Stimulated activated CD4-positive, alpha-beta T cell treated with anti-CD3 and anti-CD28 coated beads, TNF-alpha, amount 100 ng/mL, for 1 hour (primary cell): Measurements from ENCODE around the gene FOXB1.

Experiments
- DNase-seq, 3 donors: peaks; one replicate each; pipeline ENCODE4 v3.0.0-alpha.2; 2020; ENCODE audit warnings: low read depth in 3 of 3, low spot score in 1 of 3

FOXB1 gene

DNA sequence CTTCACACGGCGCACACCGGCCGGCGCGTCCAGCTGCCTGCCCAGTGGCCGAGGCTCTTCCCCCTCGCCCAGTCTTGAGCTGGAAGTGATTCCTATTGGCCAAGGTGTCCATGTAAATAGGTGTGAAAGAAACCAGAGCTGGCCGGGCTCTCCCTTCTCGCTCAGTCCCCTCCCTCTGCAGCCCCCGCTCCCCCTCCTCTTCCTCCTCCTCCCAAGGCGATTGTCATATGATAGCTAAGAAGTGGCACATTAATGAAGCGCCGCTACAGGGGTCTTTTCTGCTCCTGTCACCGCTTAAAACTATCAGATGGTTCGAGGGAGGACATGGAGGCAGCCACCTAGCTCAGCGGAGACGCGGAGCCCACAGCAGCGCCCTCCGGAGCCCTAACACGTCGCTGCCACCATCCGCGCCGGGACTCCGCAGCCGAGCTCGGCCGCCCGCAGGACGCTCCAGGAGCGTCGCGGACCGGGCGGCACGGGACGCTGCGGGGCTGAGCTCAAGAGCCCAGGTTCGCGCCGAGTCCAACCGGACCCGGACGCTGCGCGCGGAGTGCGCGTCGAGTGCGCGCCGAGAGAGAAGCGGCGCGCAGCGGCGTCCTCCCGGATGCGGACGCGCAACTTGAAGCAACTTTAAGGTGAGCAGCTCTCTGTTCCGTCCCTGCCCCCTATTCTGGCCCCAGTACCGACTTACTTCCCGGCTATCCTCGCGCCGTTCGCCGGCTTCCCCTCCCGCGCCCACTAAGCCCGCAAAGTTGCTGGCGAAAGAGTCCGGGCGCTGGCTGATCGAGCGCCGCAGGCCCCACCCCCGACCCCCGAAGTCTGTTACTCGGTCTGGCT lies at the start of gene FOXB1:
Gene FOXB1, plus strand, starts transcription at position 303 of the 837 bp plus-strand sequence. CDS start 653 bp downstream, outside the sequence.
- DNase-seq, result no peak

DNA sequence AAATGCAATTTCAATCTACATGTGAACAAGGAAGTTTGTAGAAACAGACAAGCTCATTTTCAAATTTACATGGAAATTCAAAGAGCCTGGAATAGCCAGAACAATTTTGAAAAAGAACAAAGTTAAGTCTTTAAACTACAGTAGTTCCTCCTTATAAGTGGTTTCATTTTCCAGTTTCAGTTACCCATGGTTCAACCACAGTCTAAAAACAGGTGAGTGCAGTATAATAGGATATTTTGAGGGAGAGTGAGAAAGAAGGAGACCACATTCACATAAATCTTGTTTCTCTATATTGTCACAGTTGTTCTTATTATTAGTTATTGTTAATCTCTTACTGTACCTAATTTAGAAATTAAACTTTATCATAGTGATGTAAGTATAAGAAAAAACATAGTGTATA lies 45.8 kb upstream of the FOXB1 start:
- DNase-seq, result no peak

DNA sequence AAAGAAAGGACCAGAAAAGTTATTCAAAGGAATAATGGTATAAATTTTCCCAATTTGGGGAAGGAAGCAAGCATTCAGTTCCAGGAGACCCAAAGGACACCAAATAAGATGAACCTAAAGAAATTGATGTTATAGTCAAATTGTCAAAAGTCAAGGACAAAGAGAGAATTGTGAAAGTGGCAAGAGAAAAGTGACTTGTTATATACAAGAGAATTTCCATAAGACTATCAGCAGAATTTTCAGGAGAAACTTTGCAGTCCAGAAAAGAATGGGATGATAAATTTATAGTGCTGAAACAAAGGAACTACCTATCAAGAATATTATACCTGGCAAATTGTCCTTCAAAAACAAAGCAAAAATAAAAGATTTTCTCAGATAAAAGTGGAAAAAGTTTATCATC lies 43.8 kb upstream of the FOXB1 start:
- DNase-seq, result no peak

DNA sequence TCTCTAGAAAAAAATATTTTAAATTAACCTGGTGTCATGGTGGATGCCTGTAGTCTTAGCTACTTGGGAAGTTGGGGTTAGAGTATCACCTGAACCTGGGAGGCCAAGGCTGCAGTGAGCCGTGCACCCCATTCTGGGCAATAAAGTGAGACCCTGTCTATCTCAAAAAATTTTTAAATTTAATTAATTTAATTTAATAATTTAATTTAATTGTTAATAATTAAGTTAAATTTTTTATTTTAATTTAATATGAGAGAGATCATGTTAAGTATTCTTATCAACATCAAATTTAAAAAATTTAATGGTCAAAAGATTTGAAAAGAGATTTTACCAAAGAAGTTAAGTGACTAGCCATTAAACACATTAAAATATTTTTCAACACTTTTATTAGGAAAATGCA lies 40.8 kb upstream of the FOXB1 start:
- DNase-seq, result no peak

DNA sequence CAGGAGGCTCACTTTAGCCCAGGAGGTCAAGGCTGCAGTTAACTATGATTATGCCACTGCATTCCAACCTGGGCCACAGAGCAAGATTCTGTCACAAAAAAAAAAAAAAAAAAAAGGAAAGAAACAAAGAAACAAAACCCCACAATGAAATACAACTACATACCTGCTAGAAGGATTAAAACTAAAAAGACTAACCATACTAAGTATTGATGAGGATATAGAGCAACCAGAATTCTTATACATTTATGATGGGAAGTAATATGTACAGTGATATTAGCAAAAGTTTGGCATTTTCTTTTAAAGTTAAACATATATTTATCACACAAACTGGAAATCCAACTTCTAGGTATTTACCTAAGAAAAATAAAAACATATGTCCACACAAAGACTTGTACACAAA lies 40.2 kb upstream of the FOXB1 start:
- no peak for DNase-seq

DNA sequence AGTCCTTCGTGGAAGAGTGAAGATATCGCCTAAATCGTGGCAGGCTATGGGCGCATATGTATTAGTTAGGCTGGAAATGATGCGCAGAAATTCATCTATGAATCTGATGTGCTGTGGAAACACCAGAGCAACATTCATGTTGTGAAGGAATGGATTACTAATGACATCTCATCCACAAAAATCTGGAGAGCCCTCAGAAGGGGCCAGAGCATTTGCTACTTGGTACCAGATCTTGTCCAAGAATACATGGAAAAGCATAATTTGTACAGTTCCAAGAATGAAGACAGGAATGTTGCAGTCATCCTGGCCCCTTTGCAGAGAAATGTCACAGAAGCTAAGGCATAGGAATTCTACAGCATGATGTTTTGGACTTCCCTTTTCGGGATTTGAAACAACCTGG lies 38.4 kb upstream of the FOXB1 start:
- DNase-seq, result no peak

DNA sequence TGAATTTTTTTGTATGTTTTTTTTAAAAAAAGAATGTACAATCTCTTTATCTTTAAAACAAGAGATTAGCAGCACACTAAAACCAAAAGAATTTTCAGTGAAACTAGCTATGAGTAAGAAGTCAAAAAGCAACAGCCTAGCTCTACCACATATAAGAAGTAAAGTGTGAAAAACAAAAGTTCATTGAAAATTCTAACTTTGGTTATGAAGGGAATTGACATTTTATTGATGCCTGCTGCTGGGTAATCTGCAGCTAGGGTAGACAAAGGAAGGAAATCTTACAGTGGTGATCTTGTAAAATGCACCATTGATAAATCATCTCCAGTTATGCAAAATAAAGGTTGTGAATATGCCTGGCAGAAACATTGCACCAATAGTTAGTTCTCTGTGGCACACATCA lies 37.8 kb upstream of the FOXB1 start:
- DNase-seq, result no peak

DNA sequence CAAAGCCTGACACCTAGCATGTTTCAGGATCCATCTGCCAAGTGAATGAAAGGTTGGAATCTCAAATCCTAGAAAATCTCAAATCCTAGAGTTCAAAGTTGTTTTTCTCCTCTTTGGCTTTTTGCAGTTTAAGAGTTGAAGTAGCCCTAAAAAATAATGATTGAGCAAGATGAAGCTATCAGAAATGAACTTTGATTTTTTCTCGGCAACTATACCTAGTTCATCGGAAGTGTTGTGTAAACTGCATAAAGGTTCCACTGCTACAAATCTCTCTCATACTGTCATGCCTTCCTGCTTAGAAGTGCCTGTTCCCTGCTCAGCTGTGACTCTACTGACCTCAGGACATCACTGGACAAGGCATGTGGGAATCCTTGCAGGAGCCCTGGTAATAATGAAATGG lies 35.8 kb upstream of the FOXB1 start:
- no peak for DNase-seq

DNA sequence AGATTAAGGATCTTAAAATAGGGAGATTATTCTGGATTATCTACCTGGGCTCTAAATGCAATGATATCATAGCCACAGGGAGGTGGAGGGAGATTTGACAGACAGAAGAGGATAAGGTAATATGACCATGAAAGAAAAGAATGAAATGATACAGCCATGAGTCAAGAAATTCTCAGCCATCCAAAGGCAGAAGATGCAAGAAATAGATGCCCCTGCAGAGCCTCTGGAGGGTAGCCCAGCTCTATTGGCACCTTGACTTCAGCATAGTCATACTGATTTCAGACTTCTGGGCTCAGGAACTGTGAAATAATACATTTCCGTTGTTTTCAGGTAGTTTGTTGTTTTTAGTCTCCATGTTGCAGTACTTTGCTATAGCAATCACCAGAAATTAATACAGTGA lies 31.9 kb upstream of the FOXB1 start:
- no peak for DNase-seq

DNA sequence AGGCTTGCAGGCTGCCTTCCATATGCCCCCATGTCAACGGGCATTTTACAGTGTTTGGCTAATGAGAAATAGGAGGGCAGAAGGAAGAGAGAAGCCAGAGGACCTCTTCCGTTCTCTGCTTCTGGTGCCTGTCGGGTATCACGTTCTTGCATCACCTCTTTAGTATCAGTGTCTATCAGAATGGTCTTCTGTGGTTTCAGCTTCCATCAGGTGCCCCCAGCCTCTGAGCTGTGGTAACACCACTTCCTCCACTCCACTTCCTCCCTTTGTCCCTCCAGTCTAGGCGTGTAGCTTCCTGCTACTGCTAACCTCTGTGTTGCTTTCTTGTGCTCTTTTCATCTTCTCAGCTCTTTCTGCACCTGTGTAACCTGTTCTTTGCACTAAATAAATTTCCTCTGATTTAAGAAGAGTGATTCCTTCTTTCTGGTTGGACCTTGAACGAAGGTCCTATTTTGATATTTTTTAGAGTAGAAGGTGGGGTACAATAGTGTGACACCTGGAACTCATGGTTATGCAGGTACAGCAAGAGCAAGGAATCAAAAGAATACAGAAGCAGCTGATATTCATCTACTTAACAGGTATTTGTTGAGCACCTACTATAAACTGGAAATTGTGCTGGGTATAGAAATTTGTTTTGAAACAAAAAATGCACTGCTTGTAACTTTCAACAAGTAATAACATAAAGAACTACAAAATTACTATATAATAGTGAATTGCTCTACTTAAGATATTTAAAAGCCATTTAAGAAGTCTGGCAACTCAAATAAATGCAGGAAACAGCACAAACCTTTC lies 27.4 kb upstream of the FOXB1 start:
- peak in 1 of 3 donors; percentile 10 for DNase-seq

DNA sequence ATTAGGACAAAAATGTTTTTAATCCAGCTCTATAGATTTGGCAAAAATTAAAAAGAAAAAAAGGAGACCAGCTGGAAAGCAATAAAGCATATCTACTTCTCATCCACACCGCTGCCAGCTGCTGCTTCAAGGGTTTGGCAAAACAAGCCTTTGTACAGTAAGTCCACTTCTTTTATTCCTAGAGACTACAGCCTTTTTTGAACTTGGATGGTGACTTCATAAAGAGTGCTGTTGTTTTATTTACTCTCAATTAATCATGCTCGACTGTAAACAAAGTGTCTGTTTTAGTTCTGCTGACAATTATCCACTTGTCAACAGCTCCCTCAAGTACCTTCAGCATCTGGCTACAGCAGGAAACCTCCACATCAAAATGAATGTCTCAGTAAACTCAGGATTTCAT lies 12.3 kb upstream of the FOXB1 start:
- no peak for DNase-seq

DNA sequence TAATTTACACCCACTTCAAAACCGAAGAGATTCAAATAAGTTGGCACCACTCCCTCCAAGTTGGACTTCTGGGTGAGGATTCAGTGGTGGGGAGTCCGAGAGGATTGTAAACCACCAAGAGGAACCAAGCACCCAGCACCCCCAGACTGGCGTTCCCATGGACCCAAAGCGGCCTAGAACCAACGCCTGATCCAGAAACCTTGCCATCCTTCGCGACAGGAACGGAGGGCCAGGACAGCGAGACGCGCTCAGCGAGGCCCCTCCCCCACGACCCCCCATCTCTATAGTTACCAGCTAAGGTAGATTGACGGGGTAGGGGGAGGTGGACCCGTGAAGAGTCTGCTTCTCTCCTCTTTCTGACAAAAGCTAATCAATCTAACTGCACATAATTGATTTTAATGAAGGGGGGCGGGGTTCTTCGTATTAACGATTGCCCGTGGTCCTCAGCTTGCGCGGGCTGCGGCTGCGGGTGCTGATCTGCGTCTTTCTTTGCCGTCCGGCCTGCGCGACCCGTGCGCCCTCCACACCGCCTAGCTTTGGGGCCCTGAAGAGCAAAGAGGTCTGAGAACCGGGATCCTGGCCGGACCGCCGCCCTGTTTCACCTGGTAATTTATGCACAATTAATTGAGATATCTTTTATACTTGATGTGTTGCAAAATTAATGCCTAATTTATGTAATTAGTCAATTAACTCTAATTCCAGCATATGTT lies 10.9 kb upstream of the FOXB1 start:
- no peak for DNase-seq

DNA sequence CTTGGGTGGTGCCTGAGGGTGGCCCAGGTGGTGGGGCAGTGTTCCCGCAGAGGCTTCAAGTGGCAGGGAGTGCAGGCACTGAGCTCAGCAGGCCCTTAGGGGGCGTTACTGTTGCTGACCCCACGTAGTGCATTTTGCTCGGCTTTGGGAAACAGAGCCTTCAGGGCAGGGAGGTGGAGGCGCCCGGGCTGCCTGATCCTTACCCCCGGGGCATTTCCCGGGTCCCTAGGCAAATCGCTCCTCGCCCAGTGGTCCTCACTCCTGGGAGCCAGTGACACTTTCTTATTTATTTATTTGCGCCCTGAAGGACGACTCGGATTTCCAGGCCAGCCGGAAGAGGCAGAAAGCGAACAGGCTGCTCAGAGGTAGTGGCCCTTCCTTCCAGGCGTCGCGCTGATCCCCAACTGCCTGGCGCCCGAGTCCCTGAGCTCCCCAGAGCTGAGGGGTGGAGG lies 10.1 kb upstream of the FOXB1 start:
- no peak for DNase-seq

DNA sequence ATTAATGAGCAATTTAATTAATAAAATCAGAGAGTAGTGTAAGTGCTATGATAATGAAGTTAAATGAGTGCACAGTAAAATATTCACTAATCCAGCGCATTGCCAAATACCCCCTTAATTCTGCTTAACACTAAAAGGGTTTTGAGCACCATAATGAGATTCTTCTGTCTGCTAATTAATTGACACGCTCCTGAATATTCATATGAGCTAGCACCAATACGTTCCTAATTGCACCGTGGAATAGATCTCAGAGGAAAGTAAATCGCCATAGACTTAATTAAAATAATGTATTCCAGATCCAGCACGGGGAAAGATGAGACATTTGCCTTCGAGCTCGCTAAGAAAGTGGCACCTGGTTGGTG lies 9.6 kb upstream of the FOXB1 start:
- no peak for DNase-seq

DNA sequence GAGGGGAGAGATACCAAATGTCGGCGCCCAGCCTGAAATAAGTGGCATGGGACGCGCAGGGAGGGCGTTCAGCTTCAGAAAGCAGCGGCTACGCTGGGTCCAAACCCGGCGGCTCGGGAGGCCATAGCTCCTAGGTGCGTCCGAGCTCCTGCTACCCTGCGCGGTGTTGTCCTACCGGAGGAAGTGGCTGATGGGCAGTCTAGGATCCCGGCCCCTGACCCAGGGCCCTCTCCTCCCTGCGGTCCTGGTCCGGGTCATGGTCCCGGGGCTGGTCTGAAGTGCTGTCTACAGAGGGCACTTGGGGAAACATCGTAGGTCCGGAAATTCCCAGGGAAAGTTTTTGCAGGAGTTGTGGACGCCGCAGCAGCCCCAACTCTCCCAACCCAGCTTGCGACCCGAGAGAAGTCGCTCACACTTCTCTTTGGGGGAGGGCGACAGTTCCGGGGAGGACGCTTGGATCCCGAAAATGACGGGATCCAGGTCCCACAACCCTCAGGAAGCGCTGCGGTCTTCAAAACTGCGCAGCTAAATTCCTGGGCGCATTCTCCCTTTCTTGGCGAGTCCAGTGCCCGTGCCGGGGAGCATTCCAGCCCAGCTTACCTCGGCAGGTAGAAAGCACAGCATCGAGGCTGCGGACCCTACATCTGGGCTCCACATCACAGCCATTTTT lies 9.1 kb upstream of the FOXB1 start:
- DNase-seq, result no peak

DNA sequence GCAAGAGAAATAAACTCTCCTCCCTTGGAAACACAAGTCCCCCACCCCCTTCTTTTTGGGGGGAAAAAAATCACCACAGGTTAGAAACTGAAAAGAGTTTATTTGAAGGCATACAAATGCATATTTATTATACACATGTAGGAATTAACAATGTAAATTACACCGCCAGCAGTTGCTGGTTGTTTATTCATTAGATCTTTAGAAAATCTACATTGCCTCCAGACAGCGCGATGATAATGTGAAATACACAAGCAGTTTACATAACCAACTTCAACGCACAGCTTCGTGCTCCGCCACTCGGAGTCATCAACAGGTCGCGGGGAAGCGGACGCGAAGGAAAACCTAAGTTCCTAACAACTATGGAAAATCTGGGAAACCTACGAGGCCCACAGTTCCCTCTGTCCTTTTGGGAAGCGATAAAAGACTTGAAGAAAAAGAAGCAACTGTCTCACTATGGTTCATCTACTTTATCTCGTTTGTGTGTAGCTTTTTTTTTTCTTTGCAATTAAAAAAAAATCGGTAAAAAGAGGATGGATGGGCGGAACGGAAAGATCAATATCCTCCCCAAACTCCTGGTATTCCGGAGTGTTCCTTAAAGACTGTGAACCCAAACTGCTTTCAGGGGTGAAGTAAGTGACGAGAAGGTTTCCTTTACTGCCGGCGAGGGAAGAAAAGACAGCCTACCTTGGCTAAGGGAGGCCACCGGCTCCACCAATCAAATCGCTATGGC lies 8.4 kb upstream of the FOXB1 start:
- DNase-seq, result no peak

DNA sequence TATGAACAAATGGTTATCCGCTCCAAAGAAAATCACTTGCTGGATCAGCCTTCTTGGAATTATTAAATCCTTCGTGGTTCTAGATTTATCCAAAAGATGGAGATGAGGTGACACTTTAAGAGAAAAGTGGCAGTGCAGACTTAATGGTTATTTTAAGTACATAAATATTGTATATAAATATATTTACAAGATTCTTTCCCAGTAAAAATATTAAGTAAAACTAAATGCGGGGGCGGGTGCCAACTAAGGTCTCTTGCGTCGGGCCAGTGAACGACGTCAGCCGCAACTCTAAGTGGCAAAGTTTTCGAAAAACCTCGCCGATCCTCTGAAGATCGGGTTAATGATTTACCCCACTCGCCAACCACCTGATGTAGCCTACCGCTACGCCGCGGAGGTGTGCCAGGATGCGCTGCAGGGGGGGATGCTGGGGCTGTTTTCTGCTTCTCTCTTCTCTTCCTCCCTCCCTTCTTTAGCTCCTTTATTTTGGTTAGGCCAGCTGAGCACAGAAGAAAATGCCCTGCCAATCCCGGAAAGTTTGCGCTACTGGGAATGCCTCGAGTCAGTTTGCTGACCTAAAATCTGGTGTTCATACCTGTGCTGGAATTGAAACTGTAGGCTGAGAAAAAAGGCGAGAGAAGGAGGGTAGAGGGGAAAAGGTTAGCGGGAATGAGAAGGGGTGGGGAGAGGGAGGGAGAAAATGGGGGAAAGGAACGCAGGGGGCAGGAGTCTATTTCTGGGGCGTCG lies 7.6 kb upstream of the FOXB1 start:
- DNase-seq, result no peak

DNA sequence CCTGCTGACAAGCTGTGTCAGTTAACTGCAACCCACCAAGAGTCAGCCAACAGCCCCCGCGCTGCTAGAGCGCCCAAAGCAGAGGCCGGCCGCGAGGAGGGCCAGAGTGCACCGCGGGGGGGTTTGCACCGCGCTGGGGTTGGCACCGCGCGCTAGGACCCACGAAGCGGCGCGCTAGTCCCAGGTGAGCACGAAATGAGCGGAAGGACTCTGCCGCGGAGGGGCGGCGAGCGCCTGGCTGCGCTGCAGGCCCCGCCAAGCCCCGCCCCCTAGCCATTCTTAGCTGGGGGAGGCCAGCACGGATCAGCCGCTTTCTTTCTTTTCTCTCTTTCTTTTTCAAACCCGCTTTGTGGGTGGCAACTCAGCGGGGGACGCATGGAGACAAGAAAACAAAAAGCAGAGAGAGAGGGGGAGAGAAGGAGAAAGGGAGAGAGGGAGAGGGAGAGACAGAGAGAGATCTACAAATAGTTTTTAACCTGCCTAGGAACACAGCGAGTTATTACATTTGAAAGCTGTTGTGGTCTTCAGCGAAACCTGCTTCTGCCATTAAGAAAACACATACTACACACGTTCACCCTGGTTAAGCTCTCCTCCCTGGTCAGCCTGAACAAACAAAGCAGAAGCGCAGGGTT lies 6.9 kb upstream of the FOXB1 start:
- DNase-seq, result no peak

DNA sequence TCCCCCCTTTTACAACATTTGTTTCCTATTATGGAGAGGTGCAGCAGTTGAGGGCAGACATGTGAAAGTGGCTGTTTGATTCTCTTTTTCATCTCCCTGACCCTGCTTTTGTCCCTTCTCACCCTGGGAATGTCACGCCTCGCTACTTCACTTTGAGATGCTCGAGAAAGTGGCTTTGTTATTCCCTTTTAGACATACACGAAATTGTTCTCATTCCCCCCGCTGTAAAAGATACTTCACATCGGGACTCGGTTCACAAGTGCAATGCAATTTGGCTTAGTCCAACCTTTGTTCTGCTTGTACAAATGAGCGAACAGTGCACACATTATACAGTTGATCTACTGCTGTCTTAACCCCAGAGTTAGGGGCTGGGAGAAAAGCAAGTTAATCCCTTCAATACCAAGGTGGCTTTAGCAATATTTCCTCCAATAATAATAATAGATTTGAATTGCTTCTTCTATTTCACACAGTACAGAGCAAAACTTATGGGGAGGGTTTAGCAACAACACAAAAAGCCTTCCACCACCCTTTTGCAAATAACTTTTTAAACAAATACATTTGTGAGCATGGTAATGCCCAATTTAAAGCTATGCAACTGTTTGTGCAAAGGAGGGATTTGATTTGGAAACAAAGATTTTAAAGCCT lies 5.7 kb upstream of the FOXB1 start:
- no peak for DNase-seq
